SK-N-SH (cell line): ENCODE measurements around the gene ITSN1. TPM values are rescaled to one million over a fixed set of nuclear protein-coding genes. Genes with fewer than 3 reads are reported as not detected.
"Not testable (repeated sequence)": the region's sequence is repeated elsewhere in the genome, so short reads cannot be mapped to it uniquely, and the experiment has no call there.

Experiments
- CTCF ChIA-PET: fragments of 300-600, 350-600 bp; formaldehyde crosslinking; extraction: SDS; loops from one replicate; lab custom pipeline; 2021; lab: Yijun Ruan, JAX
- POLR2A ChIA-PET: fragments of 350-600 bp; sonication (Branson Sonifier 250); formaldehyde crosslinking; extraction: SDS; loops from one replicate; lab custom pipeline; 2020; ENCODE audit warnings: antibody characterized with exemption, inconsistent platforms; lab: Yijun Ruan, JAX
- DNase-seq: peaks from one replicate; pipeline ENCODE4 v3.0.0; 2012
- H2AFZ ChIP-seq: fragments of 200-600 bp; sonication (generic); 2 replicates; pipeline ENCODE4 v1.8.1; 2016; ENCODE audit warnings: antibody characterized with exemption, mild to moderate bottlenecking, low read depth
- H3F3A ChIP-seq: fragments of 200-600 bp; sonication (generic); replicated peaks from 2 replicates; pipeline ENCODE3; 2016; ENCODE audit warnings: antibody characterized with exemption, mild to moderate bottlenecking; ENCODE audit not compliant: insufficient read depth
- H3K27ac ChIP-seq, 2 experiments: fragments of 200-500 bp in 1 of 2; fragments of 200-600 bp in 1 of 2; sonication (Bioruptor generic) in 1 of 2; sonication (generic), shearing (Covaris generic) in 1 of 2; 2 replicates each; pipeline versions ENCODE4 v1.5.1 to v1.6.1; 2014 to 2016; ENCODE audit warnings: low read depth in 2 of 2, inconsistent platforms in 1 of 2, low read length in 1 of 2, mild to moderate bottlenecking in 1 of 2, mixed read lengths in 1 of 2
- H3K27me3 ChIP-seq: fragments of 200-600 bp; sonication (generic), shearing (Covaris generic); 2 replicates; pipeline ENCODE4 v1.6.1; 2016; ENCODE audit warnings: mixed run types; ENCODE audit not compliant: insufficient read depth
- H3K36me3 ChIP-seq, 2 experiments: fragments of 200-500 bp in 1 of 2; fragments of 200-600 bp in 1 of 2; sonication (Bioruptor generic) in 1 of 2; sonication (generic) in 1 of 2; replicated peaks in 1 of 2; 2 replicates each; pipeline versions ENCODE3 to v1.5.1; 2014 to 2016; ENCODE audit warnings: low read length in 1 of 2, mild to moderate bottlenecking in 1 of 2; ENCODE audit not compliant: insufficient read depth in 2 of 2, control insufficient read depth in 1 of 2
- H3K4me1 ChIP-seq, 2 experiments: fragments of 200-500 bp in 1 of 2; fragments of 200-600 bp in 1 of 2; sonication (Bioruptor generic) in 1 of 2; sonication (generic), shearing (Covaris generic) in 1 of 2; 2 replicates each; pipeline versions ENCODE4 v1.5.1 to v1.6.1; 2014 to 2016; ENCODE audit warnings: low read depth in 1 of 2, low read length in 1 of 2, mixed run types in 1 of 2; ENCODE audit not compliant: insufficient read depth in 2 of 2, control insufficient read depth in 1 of 2
- H3K4me2 ChIP-seq: fragments of 200-600 bp; sonication (generic), shearing (Covaris generic); 2 replicates; pipeline ENCODE4 v1.6.1; 2017; ENCODE audit warnings: mixed run types
- H3K4me3 ChIP-seq, 2 experiments: fragments of 200-500 bp in 1 of 2; fragments of 200-600 bp in 1 of 2; sonication (Bioruptor generic) in 1 of 2; sonication (generic), shearing (Covaris generic) in 1 of 2; 2 replicates each; pipeline versions ENCODE4 v1.5.1 to v1.8.1; 2014 to 2016; ENCODE audit warnings: low read depth in 2 of 2, inconsistent platforms in 1 of 2, low read length in 1 of 2, mild to moderate bottlenecking in 1 of 2, mixed read lengths in 1 of 2, moderate library complexity in 1 of 2
- H3K79me2 ChIP-seq: fragments of 200-600 bp; sonication (generic); 2 replicates; pipeline ENCODE4 v1.8.1; 2017; ENCODE audit warnings: mild to moderate bottlenecking; ENCODE audit not compliant: insufficient read depth
- H3K9ac ChIP-seq: fragments of 200-600 bp; sonication (generic); 2 replicates; pipeline ENCODE4 v1.6.1; 2017; ENCODE audit warnings: mixed run types
- H3K9me2 ChIP-seq: fragments of 200-600 bp; sonication (generic); 2 replicates; pipeline ENCODE4 v1.6.1; 2017; ENCODE audit warnings: mixed run types
- H3K9me3 ChIP-seq: fragments of 200-600 bp; sonication (generic); 2 replicates; pipeline ENCODE4 v1.6.1; 2017; ENCODE audit warnings: mixed run types, mild to moderate bottlenecking, moderate library complexity
- H4K20me1 ChIP-seq: fragments of 200-600 bp; sonication (generic); 2 replicates; pipeline ENCODE4 v1.6.1; 2017; ENCODE audit warnings: mild to moderate bottlenecking, mixed run types; ENCODE audit not compliant: insufficient read depth
- EP300 ChIP-seq, 2 experiments: IDR thresholded peaks; 2 replicates each; pipeline versions ENCODE4 v1.4.0 to v1.6.1; 2012; ENCODE audit warnings: borderline replicate concordance in 1 of 2, low read depth in 1 of 2, low read length in 1 of 2
- FOXJ3 ChIP-seq: sonication (generic); formaldehyde crosslinking; IDR thresholded peaks from 2 replicates; pipeline ENCODE4 v1.5.1; 2020; ENCODE audit warnings: mild to moderate bottlenecking, missing genetic modification reagents
- FOXM1 ChIP-seq: IDR thresholded peaks from 2 replicates; pipeline ENCODE4 v1.4.0; 2012; ENCODE audit warnings: low read depth, mild to moderate bottlenecking
- GATA2 ChIP-seq: sonication (generic); formaldehyde crosslinking; IDR thresholded peaks from 2 replicates; pipeline ENCODE4 v1.5.0; 2020; ENCODE audit warnings: mild to moderate bottlenecking, missing genetic modification reagents
- IRF3 ChIP-seq: fragments of 150-350 bp; IDR thresholded peaks from 2 replicates; pipeline ENCODE4 v1.6.1; 2016; ENCODE audit warnings: mild to moderate bottlenecking, low read depth, low read length
- MXI1 ChIP-seq: IDR thresholded peaks from 2 replicates; pipeline ENCODE4 v1.6.1; 2012; ENCODE audit warnings: mild to moderate bottlenecking, low read depth, low read length, improper control_type of control experiment
- NRF1 ChIP-seq: IDR thresholded peaks from 2 replicates; pipeline ENCODE4 v1.6.1; 2012; ENCODE audit warnings: low read depth, mild to moderate bottlenecking, low read length
- POLR2AphosphoS5 ChIP-seq: IDR thresholded peaks from 2 replicates; pipeline ENCODE4 v1.6.1; 2012; ENCODE audit warnings: low read depth, low read length
- RCOR1 ChIP-seq: fragments of 150-350 bp; IDR thresholded peaks from 2 replicates; pipeline ENCODE4 v1.6.1; 2017; ENCODE audit warnings: antibody characterized with exemption, low read length
- REST ChIP-seq: IDR thresholded peaks from 2 replicates; pipeline ENCODE4 v1.6.1; 2012; ENCODE audit warnings: mild to moderate bottlenecking, low read depth, low read length, moderate library complexity
- RFX5 ChIP-seq: IDR thresholded peaks from 2 replicates; pipeline ENCODE4 v1.6.1; 2012; ENCODE audit warnings: mild to moderate bottlenecking, improper control_type of control experiment, low read length
- SIN3A ChIP-seq: IDR thresholded peaks from 2 replicates; pipeline ENCODE4 v1.6.1; 2012; ENCODE audit warnings: low read depth, mild to moderate bottlenecking, low read length, moderate library complexity, borderline replicate concordance
- SMC3 ChIP-seq: IDR thresholded peaks from 2 replicates; pipeline ENCODE4 v1.6.1; 2012; ENCODE audit warnings: low read depth, low read length, improper control_type of control experiment
- TCF12 ChIP-seq: IDR thresholded peaks from 2 replicates; pipeline ENCODE4 v1.4.0; 2012
- TEAD4 ChIP-seq: IDR thresholded peaks from 2 replicates; pipeline ENCODE4 v1.4.0; 2012; ENCODE audit warnings: mild to moderate bottlenecking, borderline replicate concordance; ENCODE audit not compliant: insufficient read depth
- YY1 ChIP-seq: IDR thresholded peaks from 2 replicates; pipeline ENCODE4 v1.4.0; 2012; ENCODE audit warnings: low read depth, mild to moderate bottlenecking
- ZBTB33 ChIP-seq: IDR thresholded peaks from 2 replicates; pipeline ENCODE4 v1.4.0; 2012; ENCODE audit warnings: low read depth, borderline replicate concordance
- WGBS: methylation state at CpG from one replicate; pipeline ENCODE4 v1.1.6; 2017; ENCODE audit warnings: low lambda C conversion rate; 5-methylcytosine and 5-hydroxymethylcytosine counted together
- polyA plus RNA-seq, 3 experiments: library from polyadenylated mRNA; depleted of rRNA; stranded (reverse); fragments of >200 nt; gene quantifications; 2 replicates each; pipeline ENCODE4 v1.2.3, GENCODE V29; 2012

The ITSN1 gene
- polyA plus RNA-seq, 1 of the 3 experiments (the other 2 are of a cell fraction) = 27.8 TPM

GRCh38 chr21:33721081-33721480 is 78.8 kb downstream of the ITSN1 start (continued):
- no peak for TF ChIP-seq GATA2

DNA sequence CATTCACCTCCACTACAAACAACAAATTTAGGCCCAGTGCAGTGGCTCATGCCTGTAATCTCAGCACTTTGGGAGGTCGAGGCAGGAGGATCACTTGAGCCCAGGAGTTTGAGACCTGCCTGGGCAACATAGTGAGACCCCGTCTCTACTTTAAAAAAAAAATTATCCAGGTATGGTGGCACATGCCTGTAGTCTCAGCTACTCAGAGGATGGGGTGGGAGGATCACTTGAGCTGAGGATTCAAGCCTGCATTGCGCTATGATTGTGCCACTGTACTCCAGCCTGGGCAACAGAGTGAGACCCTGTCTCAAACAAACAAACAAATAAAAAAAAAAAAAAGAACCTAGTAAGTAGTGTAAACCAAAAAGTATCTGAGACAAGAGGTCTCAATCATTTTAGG is 86.8 kb downstream of the ITSN1 start:
- H3K9me2 ChIP-seq, H3K4me3 ChIP-seq, H3K4me2 ChIP-seq, H3F3A ChIP-seq, CTCF ChIA-PET, H3K27me3 ChIP-seq, H3K79me2 ChIP-seq, DNase-seq, H2AFZ ChIP-seq, POLR2A ChIA-PET, H3K9me3 ChIP-seq, H3K9ac ChIP-seq, H3K27ac ChIP-seq, H3K4me1 ChIP-seq, H4K20me1 ChIP-seq: not testable (repeated sequence)
- peaks cover 3 to 11% of the 10 kb centered on the region in 2 experiments for H3K36me3 ChIP-seq
- 93% methylated on average over 3 of the region's 3 CpGs for WGBS

DNA sequence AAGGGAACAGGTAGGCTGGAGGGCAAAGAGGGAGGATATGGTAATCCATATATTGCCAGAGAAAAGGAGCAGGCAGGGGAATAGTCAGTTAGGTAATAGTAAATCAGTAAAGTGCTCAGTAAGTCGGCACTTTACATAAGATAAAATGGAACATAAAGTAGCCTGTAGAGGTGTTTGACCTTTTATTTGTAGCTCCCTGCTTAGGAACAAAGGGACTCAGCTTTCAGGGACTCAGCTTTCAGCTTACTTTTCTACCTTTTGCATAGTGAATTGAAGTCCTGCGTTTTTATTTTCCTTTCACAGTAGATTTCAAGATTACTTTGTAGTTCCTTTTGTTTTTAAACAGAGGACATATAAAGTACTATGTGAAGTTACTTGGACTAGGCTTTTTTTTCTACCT is 87.3 kb downstream of the ITSN1 start:
- whole genome bisulfite sequencing = 95% methylated on average over 2 of the region's 2 CpGs

More for the DNA sequence above, 87.3 kb downstream of the ITSN1 start:
- Histone ChIP-seq H2AFZ (no peak overlapping the region), H3K79me2 (no peaks in the 10 kb centered on the region), H3K27me3 (no peaks in the 10 kb centered on the region), H4K20me1 (no peaks in the 10 kb centered on the region), H3K4me1 (no peaks in the 10 kb centered on the region), H3K4me2 (no peak overlapping the region), H3K4me3 (no peak overlapping the region), H3F3A (peaks cover 8% of the 10 kb centered on the region), H3K9me2 (no peaks in the 10 kb centered on the region), H3K36me3 (peaks cover 0 to 8% of the 10 kb centered on the region in 2 experiments), H3K27ac (no peak overlapping the region), H3K9ac (no peak overlapping the region), H3K9me3 (no peaks in the 10 kb centered on the region)
- ChIA-PET CTCF (no interaction called here), POLR2A (no interaction called here)
- TF ChIP-seq TEAD4 = no peak
- TF ChIP-seq ZBTB33 = no peak
- no peak for TF ChIP-seq FOXJ3 (CRISPR knock-in tag)
- no peak for TF ChIP-seq SIN3A
- no peak for TF ChIP-seq EP300 (IDR thresholded peaks at IDR 0.05; ENCODE audit: borderline replicate concordance in 1 of 2, low read depth in 1 of 2, low read length in 1 of 2)
- no peak for TF ChIP-seq NRF1
- no peak for TF ChIP-seq REST
- no peak for TF ChIP-seq RCOR1
- TF ChIP-seq MXI1 = no peak
- TF ChIP-seq RFX5 = no peak
- no peak for TF ChIP-seq TCF12
- no peak for TF ChIP-seq YY1
- TF ChIP-seq FOXM1 = no peak
- TF ChIP-seq SMC3 = no peak
- no peak for TF ChIP-seq POLR2AphosphoS5
- no peak for TF ChIP-seq IRF3
- no peak for DNase-seq
